Esophagus squamous epithelium (tissue), 4 donors: ENCODE results near the gene GCSH.

ENCODE experiments used
- CTCF ChIP-seq, 6 experiments: fragments of 450-650 bp in 4 of 6; fragments of 200-600 bp in 2 of 6; sonication (generic) in 2 of 6; IDR thresholded peaks; one replicate each; pipeline ENCODE4 v1.5.1; 2016 to 2019; ENCODE audit warnings: antibody characterized with exemption in 6 of 6, mild to moderate bottlenecking in 4 of 6, moderate library complexity in 4 of 6
- POLR2A ChIP-seq, 4 donors: fragments of 450-650 bp; IDR thresholded peaks; one replicate each; pipeline ENCODE4 v1.6.1; 2017; ENCODE audit warnings: antibody characterized with exemption in 4 of 4, mild to moderate bottlenecking in 4 of 4, moderate library complexity in 3 of 4

GRCh38 chr16:81071805-81072204 is 24.4 kb downstream of the GCSH start:
- no peak for TF ChIP-seq CTCF (IDR thresholded peaks at IDR 0.05)
- TF ChIP-seq POLR2A (IDR thresholded peaks at IDR 0.05): no peak
